Spinal cord (tissue), 10 donors: ENCODE data around the gene PARD3B. TPM values are rescaled to one million over a fixed set of nuclear protein-coding genes. Genes with fewer than 3 reads are reported as not detected.
A peak's percentile ranks its signal among the peaks of the same experiment; 100 is the strongest.

Experiments used
- DNase-seq, 6 donors: peaks; one replicate each; pipeline versions ENCODE4 v3.0.0 to v3.0.0-alpha.2; 2013 to 2015; ENCODE audit warnings: low spot score in 6 of 6, low read depth in 4 of 6
- H3K27ac ChIP-seq: one replicate; pipeline ENCODE4 v1.5.1; 2013; ENCODE audit warnings: low read depth, low read length, control low read depth
- H3K27me3 ChIP-seq: one replicate; pipeline ENCODE4 v1.6.1; 2013; ENCODE audit warnings: low read length; ENCODE audit not compliant: control insufficient read depth, insufficient read depth
- H3K36me3 ChIP-seq: one replicate; pipeline ENCODE4 v1.6.1; 2013; ENCODE audit warnings: low read length; ENCODE audit not compliant: control insufficient read depth, insufficient read depth
- H3K4me1 ChIP-seq: one replicate; pipeline ENCODE4 v1.6.1; 2013; ENCODE audit warnings: low read length; ENCODE audit not compliant: control insufficient read depth, insufficient read depth
- H3K4me3 ChIP-seq: one replicate; pipeline ENCODE4 v1.5.1; 2013; ENCODE audit warnings: low read depth, low read length, control low read depth
- H3K9me3 ChIP-seq: one replicate; pipeline ENCODE4 v1.6.1; 2013; ENCODE audit warnings: low read length; ENCODE audit not compliant: control insufficient read depth, insufficient read depth
- WGBS: methylation state at CpG from one replicate; pipeline ENCODE4 v1.1.5; 2013; ENCODE audit warnings: missing lambda C conversion rate; ENCODE audit not compliant: insufficient coverage; 5-methylcytosine and 5-hydroxymethylcytosine counted together
- polyA plus RNA-seq, 2 donors: library from polyadenylated mRNA; unstranded; fragments of 120-200 nt; gene quantifications; one replicate each; pipeline ENCODE4 v1.2.1, GENCODE V29; 2013; ENCODE audit not compliant: insufficient read length in 2 of 2
- total RNA-seq, 2 donors: library from RNA; depleted of rRNA in 1 of 2; stranded (reverse); fragments of 120-200 nt in 1 of 2; fragments of >200 nt in 1 of 2; gene quantifications; one replicate each; pipeline versions ENCODE4 v1.2.3 to v1.2.4, GENCODE V29; 2013 to 2014
- donor health status: healthy.

The PARD3B gene
- total and polyA plus RNA-seq, 4 donors, result 10.8 to 34.6 (median 22.1) TPM

GRCh38 chr2:205605638-205606304 is 1060.5 kb downstream of the PARD3B start:
- H3K36me3 ChIP-seq, result no peaks in the 10 kb centered on the region
- H3K4me1 ChIP-seq, result no peaks in the 10 kb centered on the region
- H3K27ac ChIP-seq, result no peak overlapping the region
- H3K27me3 ChIP-seq, result no peaks in the 10 kb centered on the region
- no peak overlapping the region for H3K4me3 ChIP-seq
- peaks cover 5% of the 10 kb centered on the region for H3K9me3 ChIP-seq
- DNase-seq, result no peak
- WGBS, result 99% methylated on average over 11 of the region's 11 CpGs

DNA sequence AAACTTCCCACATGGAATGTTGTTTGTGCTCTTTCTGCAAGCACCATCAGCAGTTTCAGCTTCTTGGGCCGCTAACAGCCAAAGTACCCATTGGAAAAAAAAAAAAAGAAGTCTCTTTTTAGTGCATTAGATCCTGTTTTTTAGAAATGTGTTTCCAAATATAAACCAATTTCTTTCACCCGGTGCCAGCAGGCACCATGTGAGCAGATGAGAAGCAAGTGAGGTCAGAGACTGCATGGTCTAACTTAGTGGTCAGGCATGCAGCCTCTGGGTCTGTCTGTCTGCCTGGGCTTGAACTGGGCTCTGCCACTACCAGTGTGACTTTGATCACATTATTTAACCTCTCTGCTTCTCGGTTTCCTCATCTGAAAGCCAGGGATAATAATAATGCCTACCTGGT is 1061.9 kb downstream of the PARD3B start:
- no peaks in the 10 kb centered on the region for H3K36me3 ChIP-seq
- H3K4me1 ChIP-seq, result no peaks in the 10 kb centered on the region
- no peak for DNase-seq
- H3K9me3 ChIP-seq, result peaks cover 3% of the 10 kb centered on the region
- no peaks in the 10 kb centered on the region for H3K27me3 ChIP-seq
- H3K27ac ChIP-seq, result no peak overlapping the region
- no peak overlapping the region for H3K4me3 ChIP-seq
- WGBS, result 86% methylated on average over 1 of the region's 3 CpGs

GRCh38 chr2:205609113-205609512 is 1063.8 kb downstream of the PARD3B start:
- H3K4me3 ChIP-seq, result no peak overlapping the region
- peaks cover 3% of the 10 kb centered on the region for H3K9me3 ChIP-seq
- no peaks in the 10 kb centered on the region for H3K36me3 ChIP-seq
- no peaks in the 10 kb centered on the region for H3K4me1 ChIP-seq
- no peaks in the 10 kb centered on the region for H3K27me3 ChIP-seq
- WGBS, result 75% methylated on average over 3 of the region's 8 CpGs
- no peak overlapping the region for H3K27ac ChIP-seq
- DNase-seq, result no peak

DNA sequence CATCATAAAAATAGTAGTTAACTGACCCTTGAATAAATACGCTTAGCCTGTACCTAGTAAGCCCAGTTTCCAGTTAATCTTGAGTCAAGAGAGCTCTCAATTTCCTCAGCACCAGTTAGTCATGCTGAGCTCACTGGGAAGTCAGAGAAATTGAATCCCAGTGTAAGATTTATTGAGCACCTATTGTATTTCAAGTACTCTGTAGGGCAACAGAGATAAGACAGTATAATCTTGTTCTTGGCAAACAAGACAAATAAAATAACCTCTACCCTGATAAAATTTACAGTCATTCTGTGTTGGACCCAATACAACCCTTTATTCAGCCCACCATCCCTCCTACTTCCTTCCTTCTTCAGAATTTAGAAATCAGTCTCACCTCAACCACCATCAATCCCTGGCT is 1065.2 kb downstream of the PARD3B start:
- H3K27me3 ChIP-seq, result no peaks in the 10 kb centered on the region
- no peaks in the 10 kb centered on the region for H3K4me1 ChIP-seq
- H3K27ac ChIP-seq, result no peak overlapping the region
- no peak for DNase-seq
- no peak overlapping the region for H3K4me3 ChIP-seq
- H3K36me3 ChIP-seq, result no peaks in the 10 kb centered on the region
- H3K9me3 ChIP-seq, result no peaks in the 10 kb centered on the region
- 100% methylated on average over 1 of the region's 1 CpG for WGBS

DNA sequence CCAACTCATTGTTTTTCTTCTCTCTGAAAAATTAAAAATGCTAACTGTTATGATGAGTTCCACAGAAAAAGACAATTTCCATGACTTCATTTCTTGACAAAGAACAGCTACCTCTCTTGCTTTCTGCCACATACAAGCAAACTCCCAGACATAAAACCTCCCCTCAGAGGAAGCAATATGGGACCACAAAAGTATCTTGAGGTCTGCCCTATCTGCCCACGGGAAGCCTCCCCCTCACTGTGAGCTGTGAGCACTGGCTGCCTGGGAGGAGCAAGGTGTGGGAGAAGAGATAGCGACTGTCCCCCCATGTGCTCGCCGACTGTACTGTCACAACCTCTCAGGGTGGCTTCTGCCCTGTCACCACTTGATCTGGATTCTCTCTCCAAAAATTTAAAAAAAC is 1067.4 kb downstream of the PARD3B start:
- H3K4me1 ChIP-seq, result no peaks in the 10 kb centered on the region
- no peaks in the 10 kb centered on the region for H3K36me3 ChIP-seq
- H3K4me3 ChIP-seq, result no peak overlapping the region
- H3K27ac ChIP-seq, result no peak overlapping the region
- no peaks in the 10 kb centered on the region for H3K9me3 ChIP-seq
- WGBS, result 40% methylated on average over 1 of the region's 4 CpGs
- H3K27me3 ChIP-seq, result no peaks in the 10 kb centered on the region
- no peak for DNase-seq

- no peaks in the 10 kb centered on the region for H3K27me3 ChIP-seq
- no CpG with 5 or more reads among the region's 3 CpGs for whole genome bisulfite sequencing
- H3K4me3 ChIP-seq, result no peak overlapping the region
- peak in 1 of 6 donors; percentile 44 for DNase-seq
- H3K36me3 ChIP-seq, result no peaks in the 10 kb centered on the region
- H3K27ac ChIP-seq, result no peak overlapping the region
- no peaks in the 10 kb centered on the region for H3K9me3 ChIP-seq
- H3K4me1 ChIP-seq, result no peaks in the 10 kb centered on the region
Measured at GRCh38 chr2:205613970-205614559, 1068.8 kb downstream of the PARD3B start.

DNA sequence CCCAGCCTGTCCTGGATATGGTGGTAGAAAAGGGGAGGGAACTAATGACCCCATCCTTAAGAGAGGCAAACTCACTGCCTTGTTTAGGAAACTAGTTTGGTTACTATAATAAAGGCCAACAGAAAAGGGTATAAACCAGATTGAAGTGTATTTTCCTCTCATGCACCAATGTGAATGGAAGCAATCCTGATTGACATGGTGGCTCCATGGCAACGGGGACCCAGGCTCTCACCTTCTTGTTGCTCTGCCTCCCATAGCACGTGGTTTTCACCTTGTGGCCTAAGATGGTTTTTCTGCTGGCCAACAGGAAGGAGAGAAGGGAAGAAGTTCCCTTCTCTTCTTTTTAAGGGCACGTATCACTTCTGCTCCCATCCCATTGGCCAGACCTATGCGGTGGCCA is 1069.7 kb downstream of the PARD3B start:
- 96% methylated on average over 3 of the region's 4 CpGs for WGBS

DNA sequence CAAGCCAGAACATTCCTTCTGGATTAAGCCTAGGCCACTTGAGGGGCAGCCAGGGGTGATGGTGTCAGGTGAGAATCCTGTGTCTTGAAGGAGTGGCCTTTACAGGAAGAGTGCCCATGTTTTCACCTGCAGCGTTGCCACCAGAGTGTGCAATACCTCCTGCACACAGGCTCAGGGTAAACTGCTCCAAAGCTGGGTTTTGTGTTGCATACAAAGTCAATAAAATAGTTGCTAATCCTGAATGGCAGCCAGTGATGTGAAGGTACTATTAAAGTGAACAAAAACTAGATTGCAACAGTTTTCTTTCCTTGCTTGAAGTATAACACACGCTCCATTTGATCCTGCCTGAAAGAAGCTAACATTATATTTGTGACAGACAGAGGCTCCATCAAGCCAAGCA is 1072.6 kb downstream of the PARD3B start:
- Histone ChIP-seq H3K9me3 (no peaks in the 10 kb centered on the region), H3K4me1 (no peaks in the 10 kb centered on the region), H3K4me3 (no peak overlapping the region), H3K27ac (no peak overlapping the region), H3K36me3 (no peaks in the 10 kb centered on the region), H3K27me3 (no peaks in the 10 kb centered on the region)
- DNase-seq, result no peak
- WGBS, result 71% methylated on average over 1 of the region's 2 CpGs

More for the DNA sequence above, 1069.7 kb downstream of the PARD3B start:
- no peaks in the 10 kb centered on the region for H3K27me3 ChIP-seq
- H3K9me3 ChIP-seq, result no peaks in the 10 kb centered on the region
- H3K4me3 ChIP-seq, result no peak overlapping the region
- no peaks in the 10 kb centered on the region for H3K36me3 ChIP-seq
- no peak for DNase-seq
- H3K27ac ChIP-seq, result no peak overlapping the region
- no peaks in the 10 kb centered on the region for H3K4me1 ChIP-seq

GRCh38 chr2:205619600-205619999 is 1074.3 kb downstream of the PARD3B start:
- no peak overlapping the region for H3K27ac ChIP-seq
- H3K36me3 ChIP-seq, result no peaks in the 10 kb centered on the region
- no peak for DNase-seq
- no peaks in the 10 kb centered on the region for H3K27me3 ChIP-seq
- no peaks in the 10 kb centered on the region for H3K4me1 ChIP-seq
- H3K4me3 ChIP-seq, result no peak overlapping the region
- WGBS, result no CpG with 5 or more reads among the region's 1 CpG
- H3K9me3 ChIP-seq, result no peaks in the 10 kb centered on the region

DNA sequence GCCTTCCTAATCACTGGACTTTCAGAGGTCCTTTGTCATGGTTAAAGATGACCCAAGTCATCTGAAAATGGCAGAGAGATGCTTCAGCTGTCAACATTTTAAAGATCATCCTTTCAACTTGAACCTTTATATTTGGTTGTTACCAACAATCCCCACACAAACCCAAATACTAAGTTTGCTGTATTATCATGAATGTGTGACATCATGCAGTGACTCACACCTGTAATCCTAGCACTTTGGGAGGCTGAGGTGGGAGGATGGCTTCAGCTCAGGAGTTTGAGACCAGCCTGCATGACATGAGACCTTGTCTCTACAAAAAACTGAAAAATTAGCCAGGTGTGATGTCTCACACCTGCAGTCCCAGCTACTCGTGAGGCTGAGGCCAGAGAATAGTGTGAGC is 1081.8 kb downstream of the PARD3B start:
- no peaks in the 10 kb centered on the region for H3K4me1 ChIP-seq
- no peak overlapping the region for H3K27ac ChIP-seq
- WGBS, result 100% methylated on average over 1 of the region's 1 CpG
- H3K9me3 ChIP-seq, result no peaks in the 10 kb centered on the region
- no peak for DNase-seq
- H3K27me3 ChIP-seq, result no peaks in the 10 kb centered on the region
- no peak overlapping the region for H3K4me3 ChIP-seq
- no peaks in the 10 kb centered on the region for H3K36me3 ChIP-seq
